ENCODE data around the gene SLC39A11. TPM values are rescaled to one million over a fixed set of nuclear protein-coding genes. Genes with fewer than 3 reads are reported as not detected.
"Not testable (repeated sequence)": the region's sequence is repeated elsewhere in the genome, so short reads cannot be mapped to it uniquely, and the experiment has no call there.

SLC39A11 gene
- total RNA-seq, 2 donors from 2014 or later = 23.3 to 32.5 TPM

GRCh38 chr17:72850410-72851118, 241.9 kb downstream of the SLC39A11 start:
- Mint-ChIP-seq H3K4me1 (peaks cover 7% of the 10 kb centered on the region), H3K27ac (no peak overlapping the region), H3K27me3 (no peaks in the 10 kb centered on the region), H3K36me3 (ENCODE audit: low read depth) (peaks cover 6% of the 10 kb centered on the region), H3K4me3 (no peak overlapping the region)
- no peaks in the 10 kb centered on the region for H3K9me3 ChIP-seq (ENCODE audit: control insufficient read depth, low read length, poor library complexity, severe bottlenecking)
- ATAC-seq (no peak), DNase-seq (no peak)

- no peaks in the 10 kb centered on the region for H3K27me3 Mint-ChIP-seq
- DNase-seq (no peak), ATAC-seq (no peak)
- H3K36me3 Mint-ChIP-seq (ENCODE audit: low read depth) = peaks cover 10% of the 10 kb centered on the region
- H3K27ac Mint-ChIP-seq = no peak overlapping the region
- no peaks in the 10 kb centered on the region for H3K9me3 ChIP-seq (ENCODE audit: control insufficient read depth, low read length, poor library complexity, severe bottlenecking)
- H3K4me3 Mint-ChIP-seq = no peak overlapping the region
- H3K4me1 Mint-ChIP-seq = peaks cover 3% of the 10 kb centered on the region
These were observed 246.1 kb downstream of the SLC39A11 start for GRCh38 chr17:72846399-72846798.

GRCh38 chr17:72843591-72843990, 248.9 kb downstream of the SLC39A11 start:
- no peaks in the 10 kb centered on the region for H3K9me3 ChIP-seq (ENCODE audit: control insufficient read depth, low read length, poor library complexity, severe bottlenecking)
- no peak overlapping the region for H3K4me3 Mint-ChIP-seq
- H3K27me3 Mint-ChIP-seq = no peaks in the 10 kb centered on the region
- peaks cover 9% of the 10 kb centered on the region for H3K36me3 Mint-ChIP-seq (ENCODE audit: low read depth)
- no peak overlapping the region for H3K27ac Mint-ChIP-seq
- no peak for DNase-seq
- no peaks in the 10 kb centered on the region for H3K4me1 Mint-ChIP-seq
- ATAC-seq = no peak

- H3K4me1 Mint-ChIP-seq = no peaks in the 10 kb centered on the region
- ATAC-seq = no peak
- no peak overlapping the region for H3K4me3 Mint-ChIP-seq
- no peaks in the 10 kb centered on the region for H3K27me3 Mint-ChIP-seq
- H3K36me3 Mint-ChIP-seq (ENCODE audit: low read depth) = peaks cover 9% of the 10 kb centered on the region
- no peak for DNase-seq
- no peak overlapping the region for H3K27ac Mint-ChIP-seq
- H3K9me3 ChIP-seq (ENCODE audit: control insufficient read depth, low read length, poor library complexity, severe bottlenecking) = no peaks in the 10 kb centered on the region
These were observed 252.5 kb downstream of the SLC39A11 start for GRCh38 chr17:72840019-72840418.

GRCh38 chr17:72839131-72839725, 253.3 kb downstream of the SLC39A11 start:
- no peak for ATAC-seq
- Mint-ChIP-seq H3K4me1 (no peaks in the 10 kb centered on the region), H3K4me3 (no peak overlapping the region), H3K27me3 (no peaks in the 10 kb centered on the region), H3K36me3 (ENCODE audit: low read depth) (peaks cover 6% of the 10 kb centered on the region), H3K27ac (no peak overlapping the region)
- DNase-seq = no peak
- no peaks in the 10 kb centered on the region for H3K9me3 ChIP-seq (ENCODE audit: control insufficient read depth, low read length, poor library complexity, severe bottlenecking)

GRCh38 chr17:72838581-72838980, 253.9 kb downstream of the SLC39A11 start:
- H3K4me3 Mint-ChIP-seq = no peak overlapping the region
- H3K27ac Mint-ChIP-seq = no peak overlapping the region
- peaks cover 6% of the 10 kb centered on the region for H3K36me3 Mint-ChIP-seq (ENCODE audit: low read depth)
- H3K9me3 ChIP-seq (ENCODE audit: control insufficient read depth, low read length, poor library complexity, severe bottlenecking) = no peaks in the 10 kb centered on the region
- H3K27me3 Mint-ChIP-seq = no peaks in the 10 kb centered on the region
- ATAC-seq (no peak), DNase-seq (no peak)
- no peaks in the 10 kb centered on the region for H3K4me1 Mint-ChIP-seq

GRCh38 chr17:72838068-72838467, 254.4 kb downstream of the SLC39A11 start:
- Mint-ChIP-seq H3K4me3 (no peak overlapping the region), H3K27me3 (no peaks in the 10 kb centered on the region), H3K36me3 (ENCODE audit: low read depth) (peaks cover 6% of the 10 kb centered on the region), H3K27ac (no peak overlapping the region), H3K4me1 (no peaks in the 10 kb centered on the region)
- H3K9me3 ChIP-seq (ENCODE audit: control insufficient read depth, low read length, poor library complexity, severe bottlenecking) = no peaks in the 10 kb centered on the region
- DNase-seq (no peak), ATAC-seq (no peak)

GRCh38 chr17:72837335-72837734, 255.2 kb downstream of the SLC39A11 start:
- H3K27me3 Mint-ChIP-seq = no peaks in the 10 kb centered on the region
- no peaks in the 10 kb centered on the region for H3K4me1 Mint-ChIP-seq
- no peaks in the 10 kb centered on the region for H3K9me3 ChIP-seq (ENCODE audit: control insufficient read depth, low read length, poor library complexity, severe bottlenecking)
- DNase-seq (no peak), ATAC-seq (no peak)
- H3K4me3 Mint-ChIP-seq = no peak overlapping the region
- peaks cover 6% of the 10 kb centered on the region for H3K36me3 Mint-ChIP-seq (ENCODE audit: low read depth)
- no peak overlapping the region for H3K27ac Mint-ChIP-seq

GRCh38 chr17:72833128-72833765, 259.2 kb downstream of the SLC39A11 start:
- Mint-ChIP-seq H3K36me3 (ENCODE audit: low read depth) (peaks cover 13% of the 10 kb centered on the region), H3K4me3 (no peak overlapping the region), H3K4me1 (no peaks in the 10 kb centered on the region), H3K27ac (no peak overlapping the region), H3K27me3 (no peaks in the 10 kb centered on the region)
- DNase-seq (no peak), ATAC-seq (no peak)
- no peaks in the 10 kb centered on the region for H3K9me3 ChIP-seq (ENCODE audit: control insufficient read depth, low read length, poor library complexity, severe bottlenecking)

- H3K36me3 Mint-ChIP-seq (ENCODE audit: low read depth) = peaks cover 12% of the 10 kb centered on the region
- H3K9me3 ChIP-seq (ENCODE audit: control insufficient read depth, low read length, poor library complexity, severe bottlenecking) = no peaks in the 10 kb centered on the region
- H3K4me3 Mint-ChIP-seq = no peak overlapping the region
- no peaks in the 10 kb centered on the region for H3K27me3 Mint-ChIP-seq
- no peaks in the 10 kb centered on the region for H3K4me1 Mint-ChIP-seq
- no peak for DNase-seq
- H3K27ac Mint-ChIP-seq = no peak overlapping the region
- ATAC-seq = no peak
These were observed 260.2 kb downstream of the SLC39A11 start for GRCh38 chr17:72832306-72832705.

- Mint-ChIP-seq H3K27ac (no peak overlapping the region), H3K4me3 (no peak overlapping the region), H3K36me3 (ENCODE audit: low read depth) (peaks cover 15% of the 10 kb centered on the region), H3K4me1 (no peaks in the 10 kb centered on the region), H3K27me3 (no peaks in the 10 kb centered on the region)
- ATAC-seq (no peak), DNase-seq (no peak)
- peaks cover 4% of the 10 kb centered on the region for H3K9me3 ChIP-seq (ENCODE audit: control insufficient read depth, low read length, poor library complexity, severe bottlenecking)
These were observed 262.6 kb downstream of the SLC39A11 start for GRCh38 chr17:72829883-72830282.

- ATAC-seq = no peak
These were observed 265.9 kb downstream of the SLC39A11 start for GRCh38 chr17:72826602-72827001.

GRCh38 chr17:72826059-72826458, 266.4 kb downstream of the SLC39A11 start:
- peaks cover 13% of the 10 kb centered on the region for H3K36me3 Mint-ChIP-seq (ENCODE audit: low read depth)
- not testable (repeated sequence) for H3K27me3 Mint-ChIP-seq; H3K27ac Mint-ChIP-seq; DNase-seq; H3K9me3 ChIP-seq (ENCODE audit: control insufficient read depth, low read length, poor library complexity, severe bottlenecking); H3K4me3 Mint-ChIP-seq; ATAC-seq; H3K4me1 Mint-ChIP-seq

More at GRCh38 chr17:72826602-72827001, 265.9 kb downstream of the SLC39A11 start:
- peaks cover 4% of the 10 kb centered on the region for H3K9me3 ChIP-seq (ENCODE audit: control insufficient read depth, low read length, poor library complexity, severe bottlenecking)
- DNase-seq = no peak
- no peak overlapping the region for H3K4me3 Mint-ChIP-seq
- no peaks in the 10 kb centered on the region for H3K27me3 Mint-ChIP-seq
- H3K27ac Mint-ChIP-seq = no peak overlapping the region
- peaks cover 14% of the 10 kb centered on the region for H3K36me3 Mint-ChIP-seq (ENCODE audit: low read depth)
- no peaks in the 10 kb centered on the region for H3K4me1 Mint-ChIP-seq
